ES-I3 (cell line): ENCODE data around the gene TVP23A.

Experiments
- H3K36me3 ChIP-seq: 2 replicates; pipeline ENCODE4 v1.6.1; 2013; ENCODE audit warnings: mild to moderate bottlenecking, low read length, control low read depth, moderate library complexity; ENCODE audit not compliant: insufficient read depth
- H3K4me1 ChIP-seq: 2 replicates; pipeline ENCODE4 v1.6.1; 2013; ENCODE audit warnings: mild to moderate bottlenecking, control low read depth, low read length; ENCODE audit not compliant: insufficient read depth
- H3K9ac ChIP-seq: 2 replicates; pipeline ENCODE4 v1.6.1; 2013; ENCODE audit warnings: low read depth, mild to moderate bottlenecking, low read length, moderate library complexity
- H3K9me3 ChIP-seq: 2 replicates; pipeline ENCODE4 v1.6.1; 2013; ENCODE audit warnings: mild to moderate bottlenecking, low read length, moderate library complexity; ENCODE audit not compliant: control insufficient read depth, insufficient read depth

Gene TVP23A

DNA sequence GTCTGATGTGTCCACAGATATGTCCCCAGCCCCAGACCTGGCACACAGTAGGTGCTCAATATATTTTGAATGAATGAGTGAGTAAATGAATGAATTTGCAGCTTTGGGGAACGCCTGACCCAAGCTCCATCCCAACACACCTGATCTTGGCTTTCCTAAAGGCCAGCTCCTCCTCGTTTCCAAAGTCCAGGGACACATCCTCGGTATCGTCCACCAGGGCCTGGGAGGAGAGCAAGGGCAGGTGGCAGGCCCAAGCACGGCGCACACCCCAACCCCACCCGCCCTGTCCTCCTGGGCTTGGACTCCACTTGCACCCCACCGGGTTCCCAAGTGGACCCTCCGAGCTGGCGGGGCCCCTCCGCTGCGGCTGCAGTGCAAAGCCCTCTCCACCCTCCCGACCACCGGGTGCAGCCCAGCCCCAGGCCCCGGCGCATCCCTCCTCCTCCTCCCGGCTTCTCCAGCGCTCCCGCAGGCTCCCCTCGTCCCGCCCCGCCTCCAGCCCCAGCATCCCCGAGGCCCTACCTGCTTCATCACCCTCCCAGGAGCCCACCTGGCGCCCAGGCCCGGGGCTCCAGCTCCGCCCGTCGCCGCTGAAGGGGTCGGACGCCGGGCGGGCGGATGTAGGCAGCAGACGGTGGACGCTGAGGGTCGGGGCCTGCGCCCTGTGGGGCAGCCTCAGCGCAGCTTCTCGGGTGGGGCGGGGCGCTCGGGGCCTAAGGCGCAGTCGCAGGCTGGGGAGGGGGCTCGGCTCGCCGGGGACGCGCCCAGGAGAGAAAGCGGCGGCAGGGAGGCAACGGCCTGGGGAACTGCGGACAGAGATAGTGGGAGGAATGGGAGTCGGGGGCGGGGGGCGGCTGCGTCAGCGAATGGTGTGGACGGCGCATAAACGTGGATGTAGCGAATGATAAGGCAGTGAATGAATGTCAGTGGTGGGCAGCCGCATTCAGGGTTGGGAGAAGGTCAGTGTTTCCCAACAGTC, at the start of gene TVP23A:
TVP23A (minus strand) TSS at position 832 of the 979 bp plus-strand sequence; CDS start at position 531, 301 bp downstream.
- H3K36me3 ChIP-seq, result no peaks in the 10 kb centered on the region
- peak within 1 kb of the TSS; percentile 64; the same call in 1 of the 2 replicates for H3K9ac ChIP-seq
- no peaks in the 10 kb centered on the region for H3K4me1 ChIP-seq
- no peaks in the 10 kb centered on the region for H3K9me3 ChIP-seq

DNA sequence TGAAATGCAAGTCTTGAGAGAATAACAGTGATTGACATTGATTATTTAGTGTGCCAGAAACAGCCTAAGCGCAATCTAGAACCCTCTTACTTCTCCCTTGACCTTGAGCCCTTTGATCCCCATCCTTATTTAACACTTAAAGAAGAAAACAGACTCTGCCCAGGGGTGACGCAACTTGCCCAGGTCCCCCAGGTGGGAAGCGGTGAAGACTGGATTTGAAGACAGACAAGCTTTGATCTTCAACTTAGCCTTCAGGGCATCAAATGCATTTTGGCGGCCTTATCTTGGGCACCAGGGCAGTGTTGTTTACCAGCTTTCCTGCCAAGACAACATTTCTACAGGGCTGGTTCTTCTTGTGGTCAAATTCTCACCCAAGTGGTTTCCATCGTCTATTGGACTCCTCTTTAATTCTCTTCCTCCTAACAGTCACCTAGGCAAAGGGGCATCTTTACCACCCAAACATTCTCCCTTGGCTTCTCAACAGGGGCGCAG, 49.6 kb upstream of the TVP23A start:
- Histone ChIP-seq H3K36me3 (no peaks in the 10 kb centered on the region), H3K9me3 (no peaks in the 10 kb centered on the region), H3K4me1 (peaks cover 9% of the 10 kb centered on the region), H3K9ac (no peak overlapping the region)

DNA sequence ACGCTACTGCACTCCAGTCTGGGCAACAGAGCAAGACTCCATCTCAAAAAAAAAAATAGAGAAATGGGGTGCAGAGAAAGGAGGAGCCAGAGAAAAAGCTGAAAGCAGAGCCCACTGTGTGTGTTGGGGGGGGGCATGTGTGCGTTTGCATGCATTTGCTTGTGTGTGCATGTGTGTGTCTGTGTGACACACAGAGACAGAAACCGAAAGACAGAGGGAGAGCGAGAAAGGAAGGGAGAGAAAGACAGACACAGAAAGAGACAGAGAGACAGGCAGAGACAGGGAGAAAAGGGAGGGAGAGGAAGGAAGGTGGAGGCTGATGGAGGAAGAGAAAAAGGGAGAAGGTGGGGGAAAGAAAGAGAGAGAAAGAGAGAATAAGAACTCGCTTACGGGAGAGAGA, 48.6 kb upstream of the TVP23A start:
- Histone ChIP-seq H3K9ac (no peak overlapping the region), H3K36me3 (no peaks in the 10 kb centered on the region), H3K9me3 (no peaks in the 10 kb centered on the region), H3K4me1 (peaks cover 9% of the 10 kb centered on the region)

DNA sequence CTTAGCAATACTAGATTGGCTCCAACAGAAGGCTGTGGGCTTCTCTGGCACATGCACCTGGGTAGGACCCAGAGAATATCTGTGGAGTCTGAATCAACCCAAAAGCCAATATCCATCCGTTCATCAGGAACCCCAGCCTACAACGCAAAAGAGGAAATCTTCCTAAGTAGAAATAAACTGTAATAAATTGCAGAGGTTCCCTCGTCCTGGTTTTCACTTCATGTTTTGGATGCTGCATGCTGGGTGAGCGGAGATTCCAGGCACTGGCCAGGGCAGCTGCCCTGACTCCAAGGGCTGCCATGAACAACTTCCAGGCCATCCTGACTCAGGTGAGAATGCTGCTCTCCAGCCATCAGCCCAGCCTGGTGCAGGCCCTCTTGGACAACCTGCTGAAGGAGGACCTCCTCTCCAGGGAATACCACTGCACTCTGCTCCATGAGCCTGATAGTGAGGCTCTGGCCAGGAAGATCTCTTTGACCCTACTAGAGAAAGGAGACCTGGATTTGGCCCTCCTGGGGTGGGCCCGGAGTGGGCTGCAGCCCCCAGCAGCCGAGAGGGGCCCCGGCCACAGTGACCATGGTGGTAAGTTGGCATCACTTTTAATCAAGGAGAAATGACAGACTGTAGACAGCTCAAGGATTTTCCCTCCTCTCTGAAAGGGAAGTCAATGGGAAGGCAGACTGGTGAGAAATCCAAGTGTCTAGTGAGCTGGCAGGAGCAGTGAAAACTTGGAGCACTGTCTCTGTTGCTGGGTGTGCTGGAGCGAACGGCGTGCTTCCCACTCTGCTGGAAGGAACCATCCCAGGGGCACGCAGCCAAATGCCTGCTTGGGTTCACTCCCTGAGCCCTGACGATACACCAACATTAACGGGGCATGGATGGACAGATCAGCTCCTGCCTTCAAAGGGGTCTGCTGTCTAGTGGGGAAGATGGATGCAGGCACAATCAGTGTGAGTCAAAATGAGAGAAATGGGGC, 47.7 kb upstream of the TVP23A start:
- peaks cover 5% of the 10 kb centered on the region; the same call in 1 of the 2 replicates for H3K4me1 ChIP-seq
- no peaks in the 10 kb centered on the region for H3K36me3 ChIP-seq
- H3K9ac ChIP-seq, result no peak overlapping the region
- no peaks in the 10 kb centered on the region for H3K9me3 ChIP-seq

DNA sequence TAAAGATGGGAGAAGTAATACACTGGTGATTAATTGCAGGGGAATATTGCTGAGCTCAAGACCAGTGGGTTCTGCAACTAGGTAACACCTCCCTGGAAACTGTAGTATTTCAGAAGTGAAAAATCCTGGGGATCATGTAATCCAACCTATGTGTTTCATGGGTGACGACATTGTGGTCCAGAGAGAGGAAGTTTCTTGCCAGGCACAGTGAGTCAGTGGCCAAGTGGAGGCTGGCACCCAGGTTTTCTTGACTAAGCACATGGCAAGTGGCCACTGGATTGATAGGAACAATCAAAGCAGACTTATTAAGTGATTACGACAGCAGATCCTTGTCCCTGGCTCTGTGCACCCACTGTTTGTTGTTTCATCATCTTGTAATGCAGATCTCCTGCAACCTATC, 43.8 kb upstream of the TVP23A start:
- H3K4me1 ChIP-seq, result no peaks in the 10 kb centered on the region
- no peak overlapping the region for H3K9ac ChIP-seq
- no peaks in the 10 kb centered on the region for H3K9me3 ChIP-seq
- H3K36me3 ChIP-seq, result no peaks in the 10 kb centered on the region

DNA sequence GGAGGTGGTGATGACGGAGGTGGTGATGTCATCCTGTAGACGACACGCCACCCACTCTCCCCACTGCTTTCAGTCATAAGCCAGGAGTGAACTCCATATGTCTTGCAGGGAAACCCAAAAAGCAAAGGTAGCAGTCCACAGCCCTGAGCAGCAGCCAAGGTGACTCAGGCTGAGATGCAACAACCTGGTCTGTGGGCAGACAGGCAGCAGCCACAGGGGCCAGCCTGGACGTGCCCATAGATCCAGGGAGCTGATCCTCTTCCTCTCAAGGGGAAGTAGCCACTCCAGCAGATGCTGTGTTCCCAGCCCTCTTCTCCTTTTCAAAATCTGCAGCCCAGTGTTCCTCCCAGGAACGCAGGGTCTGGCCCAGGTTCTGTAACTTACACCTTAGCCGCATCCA, 41.1 kb upstream of the TVP23A start:
- no peaks in the 10 kb centered on the region for H3K36me3 ChIP-seq
- H3K9me3 ChIP-seq, result no peaks in the 10 kb centered on the region
- no peak overlapping the region for H3K9ac ChIP-seq
- no peaks in the 10 kb centered on the region for H3K4me1 ChIP-seq

DNA sequence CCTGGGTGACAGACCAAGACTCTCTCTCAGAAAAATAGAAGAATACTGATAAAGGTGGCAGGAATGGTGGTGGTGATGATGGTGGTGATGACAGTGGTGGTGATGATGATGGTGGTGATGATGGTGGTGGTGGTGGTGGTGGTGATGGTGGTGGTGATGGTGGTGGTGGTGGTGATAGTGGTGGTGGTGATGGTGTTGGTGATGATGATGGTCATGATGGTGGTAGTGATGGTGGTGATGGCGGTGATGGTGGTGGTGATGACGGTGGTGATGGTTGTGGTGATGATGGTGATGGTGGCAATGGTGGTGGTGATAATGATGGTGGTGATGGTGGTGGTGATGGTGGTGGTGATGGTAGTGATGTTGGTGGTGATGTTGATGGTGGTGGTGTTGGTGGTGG, 40.4 kb upstream of the TVP23A start:
- no peak overlapping the region for H3K9ac ChIP-seq
- no peaks in the 10 kb centered on the region for H3K4me1 ChIP-seq
- no peaks in the 10 kb centered on the region for H3K36me3 ChIP-seq
- no peaks in the 10 kb centered on the region for H3K9me3 ChIP-seq

DNA sequence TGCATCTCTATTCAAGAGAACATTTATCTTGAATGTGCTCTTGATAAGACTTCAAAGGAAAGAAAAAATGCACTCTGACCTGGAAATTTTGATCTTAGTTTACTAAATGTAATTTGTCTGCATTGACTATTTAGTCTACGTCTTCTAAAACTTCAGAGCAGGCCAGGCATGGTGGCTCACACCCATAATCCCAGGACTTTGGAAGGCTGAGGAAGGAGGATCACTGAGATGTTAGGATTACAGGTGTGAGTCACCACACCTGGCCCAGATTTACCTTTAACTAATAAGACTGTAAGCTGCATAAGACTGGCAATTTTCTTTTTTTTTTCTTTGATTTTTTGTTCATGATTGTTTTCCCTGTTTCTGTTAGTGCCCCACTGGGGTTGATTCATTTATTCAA, 39.6 kb upstream of the TVP23A start:
- Histone ChIP-seq H3K36me3 (no peaks in the 10 kb centered on the region), H3K9me3 (no peaks in the 10 kb centered on the region), H3K4me1 (no peaks in the 10 kb centered on the region), H3K9ac (no peak overlapping the region)

DNA sequence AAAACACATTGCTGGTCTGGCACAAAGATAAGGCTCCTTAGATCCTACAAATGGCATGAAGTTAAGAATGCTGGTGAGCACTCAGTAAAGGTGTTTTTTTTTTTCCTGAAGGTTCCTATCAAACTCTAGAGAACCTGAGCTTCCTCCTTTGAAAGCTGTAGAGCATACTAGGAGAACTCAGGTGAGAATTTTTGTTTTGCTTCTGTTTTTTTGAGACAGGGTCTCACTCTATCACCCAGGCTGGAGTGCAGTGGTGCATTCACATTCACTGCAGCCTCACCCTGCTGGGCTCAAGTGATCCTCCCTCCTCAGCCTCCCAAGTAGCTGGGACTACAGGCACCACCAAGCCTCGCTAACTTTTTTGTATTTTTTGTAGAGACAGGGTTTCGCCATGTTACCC, 37.4 kb upstream of the TVP23A start:
- no peak overlapping the region for H3K9ac ChIP-seq
- no peaks in the 10 kb centered on the region for H3K4me1 ChIP-seq
- no peaks in the 10 kb centered on the region for H3K9me3 ChIP-seq
- H3K36me3 ChIP-seq, result no peaks in the 10 kb centered on the region

DNA sequence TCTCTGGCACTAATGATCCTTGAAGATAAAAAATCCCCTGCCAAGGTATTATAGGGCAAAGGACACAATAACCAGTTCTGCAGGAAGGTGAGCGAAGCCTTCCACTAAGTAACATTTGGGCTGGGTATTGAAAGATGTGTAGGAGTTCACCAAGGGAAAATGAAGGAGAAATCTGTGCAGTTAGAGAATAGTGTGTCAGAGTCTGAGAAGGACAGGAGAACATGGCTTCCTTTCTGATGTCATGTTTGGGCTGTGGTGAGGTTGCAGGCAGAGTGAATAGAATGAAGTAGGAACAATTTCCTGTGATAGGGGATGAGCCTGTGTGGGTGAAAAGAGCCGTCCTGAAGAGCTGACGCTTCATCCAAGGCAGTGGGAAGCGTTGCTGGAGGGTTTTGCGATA, 34.4 kb upstream of the TVP23A start:
- H3K9me3 ChIP-seq, result no peaks in the 10 kb centered on the region
- H3K9ac ChIP-seq, result no peak overlapping the region
- no peaks in the 10 kb centered on the region for H3K4me1 ChIP-seq
- H3K36me3 ChIP-seq, result no peaks in the 10 kb centered on the region

DNA sequence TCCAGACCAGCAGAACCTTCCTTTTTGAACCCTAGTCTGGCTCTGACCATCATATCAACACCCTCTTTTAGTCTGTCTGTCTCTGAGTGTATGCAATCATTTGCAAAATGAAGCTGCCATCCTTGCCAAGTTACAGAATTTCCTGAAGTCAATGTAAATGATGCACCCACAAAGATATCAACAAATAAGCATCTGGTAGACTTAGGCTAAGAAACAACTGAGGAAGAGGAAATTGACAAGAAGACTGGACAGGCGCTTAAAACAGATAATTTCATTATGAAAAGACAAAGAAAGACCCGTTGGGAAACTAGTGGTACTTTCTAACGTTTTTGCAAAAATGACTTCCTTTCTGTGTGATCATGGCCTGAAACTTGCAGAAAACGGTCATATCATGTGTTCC, 33.7 kb upstream of the TVP23A start:
- Histone ChIP-seq H3K9ac (no peak overlapping the region), H3K9me3 (no peaks in the 10 kb centered on the region), H3K4me1 (no peaks in the 10 kb centered on the region), H3K36me3 (no peaks in the 10 kb centered on the region)

DNA sequence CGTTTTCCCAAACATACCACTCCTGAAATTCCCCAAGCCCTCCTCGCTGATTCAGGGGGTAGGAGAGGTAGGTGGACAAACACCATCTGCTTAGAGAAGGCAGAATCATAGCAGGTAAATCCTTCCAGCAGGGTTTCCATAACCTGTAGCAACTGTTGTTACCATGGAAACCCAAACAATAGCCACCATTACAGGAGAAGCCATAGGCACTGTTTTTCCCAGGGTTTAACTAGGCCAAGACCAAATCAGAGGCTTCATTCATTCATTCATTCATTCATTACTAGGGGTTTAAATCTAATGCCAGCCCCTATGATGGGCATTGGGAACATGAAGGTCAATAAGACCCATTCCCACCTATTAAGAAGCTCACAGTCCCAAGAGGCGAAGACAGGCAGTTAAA, 32.9 kb upstream of the TVP23A start:
- Histone ChIP-seq H3K9ac (no peak overlapping the region), H3K9me3 (no peaks in the 10 kb centered on the region), H3K36me3 (no peaks in the 10 kb centered on the region), H3K4me1 (no peaks in the 10 kb centered on the region)

DNA sequence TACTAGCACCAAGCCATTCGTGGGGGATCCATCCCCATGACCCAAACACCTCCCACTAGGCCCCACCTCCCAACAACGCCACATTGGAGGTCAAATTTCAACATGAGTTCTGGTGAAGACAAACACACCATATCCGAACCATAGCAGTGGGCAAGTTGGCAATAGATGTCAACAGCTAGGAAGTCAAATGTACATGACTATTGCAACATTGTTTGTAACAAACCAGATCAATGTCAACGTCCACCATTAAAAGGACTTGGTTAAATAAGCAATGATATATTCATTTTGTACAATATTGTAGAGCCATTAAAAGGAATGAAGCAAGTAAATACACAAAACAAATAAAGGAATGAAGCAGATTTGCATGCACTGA, 31.9 kb upstream of the TVP23A start:
- Histone ChIP-seq H3K9ac (no peak overlapping the region), H3K9me3 (no peaks in the 10 kb centered on the region), H3K4me1 (no peaks in the 10 kb centered on the region)

DNA sequence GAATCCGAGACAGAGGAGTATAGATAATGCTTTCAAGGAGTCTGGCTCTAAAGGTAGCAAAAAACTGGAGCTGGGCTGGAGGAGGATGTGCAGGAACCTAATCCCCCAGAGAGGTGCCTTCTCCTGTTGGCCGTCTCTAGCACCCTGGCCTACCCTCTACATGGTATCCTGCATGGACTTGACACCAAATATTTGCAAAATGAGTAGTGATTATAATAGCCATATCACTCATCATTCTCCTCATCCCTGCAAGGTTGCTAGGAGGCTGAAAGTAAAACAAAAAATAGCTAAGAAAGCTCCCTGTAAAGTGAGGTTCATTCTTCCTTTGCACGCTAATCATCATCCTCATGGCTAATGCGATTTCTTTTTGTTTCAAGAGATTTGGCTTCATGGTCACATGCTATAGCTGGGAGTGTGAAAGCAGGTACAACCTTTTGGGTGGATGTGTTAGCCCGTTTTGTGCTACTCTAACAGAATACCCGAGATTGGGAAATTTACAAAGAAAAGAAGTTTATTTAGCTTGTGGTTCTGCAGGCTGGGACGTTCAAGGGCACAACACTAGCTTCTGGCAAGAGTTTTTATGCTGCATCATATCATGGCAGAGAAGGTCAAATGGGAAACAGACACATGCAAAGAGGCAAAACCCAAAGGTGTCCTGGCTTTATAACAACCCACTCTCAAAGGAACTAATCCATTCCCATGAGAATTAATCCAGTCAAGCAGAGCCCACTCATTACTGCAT, 31.3 kb upstream of the TVP23A start:
- Histone ChIP-seq H3K9ac (no peak overlapping the region), H3K36me3 (no peaks in the 10 kb centered on the region)

More for the DNA sequence above, 31.9 kb upstream of the TVP23A start:
- H3K36me3 ChIP-seq, result no peaks in the 10 kb centered on the region

More for the DNA sequence above, 31.3 kb upstream of the TVP23A start:
- Histone ChIP-seq H3K4me1 (no peaks in the 10 kb centered on the region), H3K9me3 (no peaks in the 10 kb centered on the region)
